ENCODE results near the gene ERVH48-1. TPM values are rescaled to one million over a fixed set of nuclear protein-coding genes. Genes with fewer than 3 reads are reported as not detected.
A peak's percentile ranks its signal among the peaks of the same experiment; 100 is the strongest.
"Not testable (repeated sequence)": the region's sequence is repeated elsewhere in the genome, so short reads cannot be mapped to it uniquely, and the experiment has no call there.

ERVH48-1 gene
- total RNA-seq, 4 donors from 2014 or later, result not detected

DNA sequence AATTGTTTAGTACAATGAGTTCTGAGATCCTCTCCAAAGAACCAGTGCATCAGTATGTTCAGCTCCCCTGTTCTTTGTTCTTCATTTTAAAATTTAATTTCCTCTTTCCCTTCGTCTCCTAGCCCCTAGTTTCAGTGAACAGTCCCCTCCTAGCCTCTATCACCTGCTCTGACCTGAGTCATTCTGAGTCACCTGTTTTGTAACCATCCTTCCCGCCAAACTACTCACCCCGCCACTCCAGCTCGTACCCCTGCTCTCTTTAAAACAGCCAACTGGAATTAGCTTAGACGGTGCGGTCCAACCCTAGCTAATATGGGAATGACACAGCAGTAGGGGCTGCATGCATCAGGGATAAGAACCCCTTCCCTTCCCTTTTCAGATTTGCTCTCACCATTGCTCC, 16.8 kb upstream of the ERVH48-1 start:
- 81 to 92% methylated on average over 5 to 6 of the region's 6 CpGs for WGBS, 2 donors (ENCODE audit: low coverage in 1 of 2)
- intact Hi-C loops (cut with DNase I; ENCODE audit: low total_unique reads), result no loop called here
- Histone ChIP-seq H3K27me3 (no peaks in the 10 kb centered on the region), H3K36me3 (no peaks in the 10 kb centered on the region), H3K27ac (no peak overlapping the region), H3K4me3 (no peak overlapping the region), H3K4me1 (peaks cover 0 to 8% (median 7%) of the 10 kb centered on the region in 4 donors), H3K9me3 (no peaks in the 10 kb centered on the region)
- DNase-seq, result no peak
- no peak for TF ChIP-seq POLR2AphosphoS5 (IDR thresholded peaks at IDR 0.05)
- no peak for TF ChIP-seq CTCF (IDR thresholded peaks at IDR 0.05)
- in situ Hi-C loops (cut with MboI; ENCODE audit: low pct_ligation_motif_present in 1 of 4, low pct_unique_long_range_greater_than_20kb in 1 of 4, low sequenced_read_pairs in 3 of 4), result no loop called here

- TF ChIP-seq POLR2AphosphoS5 (IDR thresholded peaks at IDR 0.05) (no peak), POLR2A (IDR thresholded peaks at IDR 0.05) (no peak), CTCF (IDR thresholded peaks at IDR 0.05) (no peak), EP300 (IDR thresholded peaks at IDR 0.05; ENCODE audit: low read depth) (no peak)
- H3K27ac ChIP-seq, result no peak overlapping the region
- 91% methylated on average over 6 of the region's 6 CpGs; no CpG with 5 or more reads in 1 of the 2 donors for WGBS, 2 donors (ENCODE audit: low coverage in 1 of 2)
- no peaks in the 10 kb centered on the region for H3K27me3 ChIP-seq
- no peak for DNase-seq
- intact Hi-C loops (cut with DNase I; ENCODE audit: low total_unique reads) (no loop called here), in situ Hi-C loops (cut with MboI; ENCODE audit: low pct_ligation_motif_present in 1 of 4, low pct_unique_long_range_greater_than_20kb in 1 of 4, low sequenced_read_pairs in 3 of 4) (no loop called here)
- H3K36me3 ChIP-seq, result no peaks in the 10 kb centered on the region
- H3K9me3 ChIP-seq, result no peaks in the 10 kb centered on the region
- H3K4me3 ChIP-seq, result no peak overlapping the region
- H3K4me1 ChIP-seq, result peaks cover 0 to 8% (median 7%) of the 10 kb centered on the region in 4 donors
Measured at GRCh38 chr21:42941696-42942085, 16.3 kb upstream of the ERVH48-1 start.

DNA sequence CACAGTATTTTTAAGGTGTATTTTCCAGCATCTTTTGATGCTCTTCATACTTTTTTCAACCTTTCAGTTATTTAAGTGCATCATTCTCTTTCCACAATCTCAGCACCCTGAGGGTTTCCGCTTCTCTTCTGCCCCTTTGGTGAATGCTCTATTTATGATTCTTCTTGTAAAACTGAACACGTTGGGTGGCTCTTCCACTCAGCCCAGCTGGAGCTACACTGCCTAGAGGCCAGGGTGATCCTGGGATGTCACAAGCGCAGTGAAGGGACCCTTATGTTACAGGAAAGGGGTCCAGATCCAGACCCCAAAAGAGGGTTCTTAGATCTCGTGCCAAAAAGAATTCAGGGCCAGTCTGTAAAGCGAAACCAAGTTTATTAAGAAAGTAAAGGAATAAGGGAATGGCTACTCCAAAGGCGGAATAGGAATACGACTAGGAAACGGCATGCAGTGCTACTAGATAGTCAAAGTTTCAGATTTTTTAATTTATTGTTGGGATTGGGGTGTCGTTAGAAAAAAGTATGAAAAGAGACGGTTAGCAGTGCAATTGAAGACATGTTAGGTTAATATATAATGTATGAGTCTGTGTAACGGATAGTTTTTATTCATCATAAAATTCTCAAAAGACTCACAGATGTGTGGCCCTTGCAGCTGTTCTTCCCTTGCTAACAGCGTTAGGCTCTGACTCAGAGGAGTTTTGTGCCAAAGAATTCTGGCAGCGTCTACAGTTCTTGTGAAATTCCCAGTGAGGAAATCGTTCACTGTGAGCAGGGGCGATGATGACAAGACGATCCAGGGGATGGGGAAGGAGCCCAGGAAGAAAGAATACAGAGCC, 14.4 kb upstream of the ERVH48-1 start:
- in situ Hi-C loops (cut with MboI; ENCODE audit: low pct_ligation_motif_present in 1 of 4, low pct_unique_long_range_greater_than_20kb in 1 of 4, low sequenced_read_pairs in 3 of 4), result loop anchor here in 1 of 4 donors (5.0 kb wide), 1 partner anchor 862 kb away; no protein-coding TSS in a partner anchor

DNA sequence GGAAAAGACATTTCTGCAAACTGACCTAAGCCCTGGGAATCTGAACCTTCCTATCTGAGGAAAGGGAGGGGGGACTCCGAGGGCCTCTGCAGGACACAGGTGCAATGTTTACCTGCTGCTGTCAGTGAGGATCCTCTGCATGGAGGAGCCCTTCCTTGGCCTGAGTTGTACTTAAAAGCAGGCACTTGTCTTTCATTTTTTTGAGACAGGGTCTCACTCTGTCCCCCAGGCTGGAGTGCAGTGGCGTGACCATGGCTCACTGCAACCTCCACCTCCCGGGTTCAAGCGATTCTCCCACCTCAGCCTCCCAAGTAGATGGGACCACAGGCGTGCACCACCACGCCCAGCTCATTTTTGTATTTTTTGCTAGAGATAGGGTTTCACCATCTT, 13.2 kb upstream of the ERVH48-1 start:
- H3K36me3 ChIP-seq; H3K9me3 ChIP-seq; H3K27ac ChIP-seq; H3K4me3 ChIP-seq; DNase-seq; H3K27me3 ChIP-seq; intact Hi-C loops (cut with DNase I; ENCODE audit: low total_unique reads): not testable (repeated sequence)
- in situ Hi-C loops (cut with MboI; ENCODE audit: low pct_ligation_motif_present in 1 of 4, low pct_unique_long_range_greater_than_20kb in 1 of 4, low sequenced_read_pairs in 3 of 4), result loop anchor here in 1 of 4 donors (5.0 kb wide), 1 partner anchor 861 kb away; no protein-coding TSS in a partner anchor
- WGBS, 2 donors (ENCODE audit: low coverage in 1 of 2), result 90% methylated on average over 6 of the region's 6 CpGs; no CpG with 5 or more reads in 1 of the 2 donors
- H3K4me1 ChIP-seq, result peaks cover 0 to 12% (median 7%) of the 10 kb centered on the region in 4 donors

More for the DNA sequence above, 14.4 kb upstream of the ERVH48-1 start:
- TF ChIP-seq EP300 (IDR thresholded peaks at IDR 0.05; ENCODE audit: low read depth) (no peak), CTCF (IDR thresholded peaks at IDR 0.05) (no peak), POLR2A (IDR thresholded peaks at IDR 0.05) (no peak), POLR2AphosphoS5 (IDR thresholded peaks at IDR 0.05) (peak; percentile 9 to 64 (median 52))
- DNase-seq, result peak; percentile 73
- Histone ChIP-seq H3K4me3 (no peak overlapping the region), H3K4me1 (peaks cover 0 to 8% (median 7%) of the 10 kb centered on the region in 4 donors), H3K36me3 (no peaks in the 10 kb centered on the region), H3K27ac (peak overlapping the region; percentile 71 to 81 (median 76)), H3K27me3 (no peaks in the 10 kb centered on the region), H3K9me3 (no peaks in the 10 kb centered on the region)
- 27 to 46% methylated on average over 13 to 16 of the region's 16 CpGs for WGBS, 2 donors (ENCODE audit: low coverage in 1 of 2)
- intact Hi-C loops (cut with DNase I; ENCODE audit: low total_unique reads), result no loop called here

Measured in transverse colon (tissue), 4 donors.